ENCODE measurements around the gene LIAS.

The LIAS gene

DNA sequence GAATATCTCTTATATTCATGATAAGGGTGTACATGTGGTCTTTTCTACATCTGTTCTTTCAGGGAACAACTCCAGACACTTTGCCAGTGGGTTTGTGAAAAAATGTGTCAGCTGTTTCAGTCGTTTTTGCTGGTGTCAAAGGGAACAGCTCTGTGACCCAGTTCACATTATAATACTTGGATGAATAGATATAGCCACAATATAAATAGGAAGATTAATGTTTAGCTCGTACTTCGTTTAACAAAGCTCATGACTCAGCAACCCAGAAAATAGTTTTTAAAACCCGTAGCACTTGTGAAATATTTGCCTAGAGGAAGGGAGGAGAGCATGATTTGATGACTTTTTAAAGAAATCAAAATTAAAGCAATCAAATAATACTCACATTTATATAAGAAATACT, 7.9 kb downstream of the LIAS start:
- H3K23ac ChIP-seq (ENCODE audit: low read length), result no peak overlapping the region
- no CpG with 5 or more reads among the region's 4 CpGs for WGBS (ENCODE audit: extremely low coverage, insufficient coverage, insufficient read length)
- H2AK5ac ChIP-seq (ENCODE audit: low read length), result no peak overlapping the region
- no peak overlapping the region for H2BK5ac ChIP-seq (ENCODE audit: low read depth, low read length, poor library complexity)
- no peak overlapping the region for H2BK12ac ChIP-seq (ENCODE audit: low read length)
- DNase-seq, result peak in 1 of 2 donors; percentile 56
- H3K18ac ChIP-seq (ENCODE audit: low read length), result no peak overlapping the region
- H3K4ac ChIP-seq (ENCODE audit: low read depth, low read length), result no peak overlapping the region
- H3K79me1 ChIP-seq (ENCODE audit: low read length), result peaks cover 3% of the 10 kb centered on the region
- no peak overlapping the region for H2AFZ ChIP-seq (ENCODE audit: insufficient read depth, low read length, poor library complexity)
- peaks cover 0 to 3% of the 10 kb centered on the region in 2 experiments for H3K4me1 ChIP-seq (ENCODE audit: control insufficient read depth in 1 of 2, insufficient read depth in 2 of 2, low read length in 2 of 2)
- no peak overlapping the region for H3K4me3 ChIP-seq (ENCODE audit: low read depth, low read length)
- H4K8ac ChIP-seq (ENCODE audit: low read depth, low read length), result no peak overlapping the region
- no peak overlapping the region for H4K12ac ChIP-seq (ENCODE audit: low read depth, low read length)
- no peaks in the 10 kb centered on the region for H3K79me2 ChIP-seq (ENCODE audit: control insufficient read depth, insufficient read depth, low read length, poor library complexity)
- H2BK120ac ChIP-seq (ENCODE audit: insufficient read depth, low read length, poor library complexity), result no peak overlapping the region
- H4K91ac ChIP-seq (ENCODE audit: low read depth, low read length), result no peak overlapping the region
- H3K27me3 ChIP-seq (ENCODE audit: insufficient read depth, low read length), result no peaks in the 10 kb centered on the region
- no peaks in the 10 kb centered on the region for H3K9me3 ChIP-seq (ENCODE audit: insufficient read depth, low read depth, low read length)
- H3K36me3 ChIP-seq (ENCODE audit: control insufficient read depth in 1 of 2, insufficient read depth in 2 of 2, low read length in 2 of 2), result peaks cover 0 to 9% of the 10 kb centered on the region in 2 experiments
- no peak overlapping the region for H3K27ac ChIP-seq (ENCODE audit: low read depth, low read length)
- no peak overlapping the region for H3K4me2 ChIP-seq (ENCODE audit: low read length)
- H3K14ac ChIP-seq (ENCODE audit: low read length), result no peak overlapping the region
- H3K9ac ChIP-seq (ENCODE audit: low read length), result no peak overlapping the region

- no peak overlapping the region for H2BK5ac ChIP-seq (ENCODE audit: low read depth, low read length, poor library complexity)
- H3K4me2 ChIP-seq (ENCODE audit: low read length), result no peak overlapping the region
- H3K79me2 ChIP-seq (ENCODE audit: control insufficient read depth, insufficient read depth, low read length, poor library complexity), result no peaks in the 10 kb centered on the region
- no peak overlapping the region for H3K4me3 ChIP-seq (ENCODE audit: low read depth, low read length)
- no peak overlapping the region for H3K18ac ChIP-seq (ENCODE audit: low read length)
- H4K8ac ChIP-seq (ENCODE audit: low read depth, low read length), result no peak overlapping the region
- H3K4ac ChIP-seq (ENCODE audit: low read depth, low read length), result no peak overlapping the region
- no peak overlapping the region for H4K12ac ChIP-seq (ENCODE audit: low read depth, low read length)
- no CpG with 5 or more reads among the region's 4 CpGs for WGBS (ENCODE audit: extremely low coverage, insufficient coverage, insufficient read length)
- H3K36me3 ChIP-seq (ENCODE audit: control insufficient read depth in 1 of 2, insufficient read depth in 2 of 2, low read length in 2 of 2), result peaks cover 0 to 8% of the 10 kb centered on the region in 2 experiments
- H3K9me3 ChIP-seq (ENCODE audit: insufficient read depth, low read depth, low read length), result no peaks in the 10 kb centered on the region
- no peaks in the 10 kb centered on the region for H3K27me3 ChIP-seq (ENCODE audit: insufficient read depth, low read length)
- no peak overlapping the region for H2AFZ ChIP-seq (ENCODE audit: insufficient read depth, low read length, poor library complexity)
- H2BK120ac ChIP-seq (ENCODE audit: insufficient read depth, low read length, poor library complexity), result no peak overlapping the region
- no peak overlapping the region for H3K9ac ChIP-seq (ENCODE audit: low read length)
- H3K14ac ChIP-seq (ENCODE audit: low read length), result no peak overlapping the region
- no peak overlapping the region for H3K27ac ChIP-seq (ENCODE audit: low read depth, low read length)
- H3K79me1 ChIP-seq (ENCODE audit: low read length), result peaks cover 3% of the 10 kb centered on the region
- peaks cover 0 to 3% of the 10 kb centered on the region in 2 experiments for H3K4me1 ChIP-seq (ENCODE audit: control insufficient read depth in 1 of 2, insufficient read depth in 2 of 2, low read length in 2 of 2)
- no peak overlapping the region for H2BK12ac ChIP-seq (ENCODE audit: low read length)
- H2AK5ac ChIP-seq (ENCODE audit: low read length), result no peak overlapping the region
- no peak overlapping the region for H3K23ac ChIP-seq (ENCODE audit: low read length)
- no peak overlapping the region for H4K91ac ChIP-seq (ENCODE audit: low read depth, low read length)
- no peak for DNase-seq
These were observed 8.6 kb downstream of the LIAS start for GRCh38 chr4:39467464-39467863.

DNA sequence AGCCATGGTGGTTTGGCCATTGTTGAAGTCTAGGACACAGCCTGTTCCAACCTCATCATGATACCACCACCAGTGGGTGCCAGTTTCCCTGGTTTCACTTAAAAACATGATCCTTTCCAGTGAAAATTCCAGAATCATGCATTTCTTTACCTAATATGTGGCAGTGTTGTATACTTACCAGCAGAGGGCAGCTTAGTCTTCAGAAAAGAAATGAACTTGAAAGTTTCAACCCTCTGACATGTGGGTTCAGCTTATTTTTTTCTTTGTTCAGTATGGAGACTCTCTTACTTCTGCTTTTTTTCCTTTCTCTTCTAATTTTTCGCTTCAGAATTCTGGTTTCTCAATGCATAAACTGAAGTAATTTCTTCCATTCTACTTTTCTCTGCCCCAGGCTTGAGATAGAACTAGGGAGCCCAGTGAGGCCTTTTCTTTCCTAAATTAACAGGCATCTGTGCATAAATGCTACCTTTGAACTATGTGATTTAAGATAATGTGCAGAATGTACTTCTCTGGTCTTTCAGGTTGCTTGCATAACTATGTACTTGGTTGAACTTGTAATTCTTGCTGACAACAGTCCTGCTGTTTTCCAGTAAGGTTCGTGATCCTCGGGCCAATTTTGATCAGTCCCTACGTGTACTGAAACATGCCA, 10.7 kb downstream of the LIAS start:
- no CpG with 5 or more reads among the region's 4 CpGs for WGBS (ENCODE audit: extremely low coverage, insufficient coverage, insufficient read length)
- Histone ChIP-seq H3K23ac (ENCODE audit: low read length) (no peak overlapping the region), H3K27ac (ENCODE audit: low read depth, low read length) (no peak overlapping the region), H2BK12ac (ENCODE audit: low read length) (no peak overlapping the region), H3K79me2 (ENCODE audit: control insufficient read depth, insufficient read depth, low read length, poor library complexity) (no peaks in the 10 kb centered on the region), H4K91ac (ENCODE audit: low read depth, low read length) (no peak overlapping the region), H3K9ac (ENCODE audit: low read length) (no peak overlapping the region), H3K18ac (ENCODE audit: low read length) (no peak overlapping the region), H3K4me3 (ENCODE audit: low read depth, low read length) (no peak overlapping the region), H2AFZ (ENCODE audit: insufficient read depth, low read length, poor library complexity) (no peak overlapping the region), H3K36me3 (ENCODE audit: control insufficient read depth in 1 of 2, insufficient read depth in 2 of 2, low read length in 2 of 2) (peaks cover 0 to 2% of the 10 kb centered on the region in 2 experiments), H4K12ac (ENCODE audit: low read depth, low read length) (no peak overlapping the region), H3K4me2 (ENCODE audit: low read length) (no peak overlapping the region), H3K14ac (ENCODE audit: low read length) (no peak overlapping the region), H2BK5ac (ENCODE audit: low read depth, low read length, poor library complexity) (no peak overlapping the region), H3K27me3 (ENCODE audit: insufficient read depth, low read length) (no peaks in the 10 kb centered on the region), H3K4me1 (ENCODE audit: control insufficient read depth in 1 of 2, insufficient read depth in 2 of 2, low read length in 2 of 2) (peaks cover 0 to under 1% of the 10 kb centered on the region in 2 experiments), H2AK5ac (ENCODE audit: low read length) (no peak overlapping the region), H3K79me1 (ENCODE audit: low read length) (peaks cover under 1% of the 10 kb centered on the region), H3K9me3 (ENCODE audit: insufficient read depth, low read depth, low read length) (no peaks in the 10 kb centered on the region), H2BK120ac (ENCODE audit: insufficient read depth, low read length, poor library complexity) (no peak overlapping the region), H3K4ac (ENCODE audit: low read depth, low read length) (no peak overlapping the region), H4K8ac (ENCODE audit: low read depth, low read length) (no peak overlapping the region)
- DNase-seq, result peak; percentile 80 to 95

DNA sequence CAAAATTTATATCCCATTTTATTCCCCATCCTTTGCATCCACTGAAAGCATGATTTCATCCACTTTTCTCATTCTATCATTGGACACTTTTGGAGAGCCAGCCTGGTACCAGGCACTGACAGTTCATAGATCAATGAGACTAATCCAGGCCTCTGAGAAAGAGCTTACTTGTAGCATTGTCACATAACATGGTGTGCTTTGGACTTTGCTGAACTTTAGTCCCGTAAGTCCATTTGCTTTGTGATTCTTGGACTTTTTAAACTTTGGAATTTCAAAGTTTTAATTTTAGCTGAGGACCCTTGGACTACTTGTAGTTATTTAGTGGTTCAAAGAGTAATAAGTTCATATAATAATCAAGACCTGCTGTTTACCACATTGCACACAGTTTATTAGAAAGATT, 11.5 kb downstream of the LIAS start:
- H3K4ac ChIP-seq (ENCODE audit: low read depth, low read length), result no peak overlapping the region
- H2BK120ac ChIP-seq (ENCODE audit: insufficient read depth, low read length, poor library complexity), result no peak overlapping the region
- WGBS (ENCODE audit: extremely low coverage, insufficient coverage, insufficient read length), result no CpG with 5 or more reads among the region's 1 CpG
- no peaks in the 10 kb centered on the region for H3K79me1 ChIP-seq (ENCODE audit: low read length)
- no peaks in the 10 kb centered on the region for H3K79me2 ChIP-seq (ENCODE audit: control insufficient read depth, insufficient read depth, low read length, poor library complexity)
- no peaks in the 10 kb centered on the region for H3K4me1 ChIP-seq (ENCODE audit: control insufficient read depth in 1 of 2, insufficient read depth in 2 of 2, low read length in 2 of 2)
- H3K23ac ChIP-seq (ENCODE audit: low read length), result no peak overlapping the region
- H4K91ac ChIP-seq (ENCODE audit: low read depth, low read length), result no peak overlapping the region
- H3K18ac ChIP-seq (ENCODE audit: low read length), result no peak overlapping the region
- H2BK12ac ChIP-seq (ENCODE audit: low read length), result no peak overlapping the region
- H3K9me3 ChIP-seq (ENCODE audit: insufficient read depth, low read depth, low read length), result no peaks in the 10 kb centered on the region
- H2BK5ac ChIP-seq (ENCODE audit: low read depth, low read length, poor library complexity), result no peak overlapping the region
- no peak overlapping the region for H3K9ac ChIP-seq (ENCODE audit: low read length)
- H3K4me3 ChIP-seq (ENCODE audit: low read depth, low read length), result no peak overlapping the region
- H2AFZ ChIP-seq (ENCODE audit: insufficient read depth, low read length, poor library complexity), result no peak overlapping the region
- H3K14ac ChIP-seq (ENCODE audit: low read length), result no peak overlapping the region
- H2AK5ac ChIP-seq (ENCODE audit: low read length), result no peak overlapping the region
- H4K12ac ChIP-seq (ENCODE audit: low read depth, low read length), result no peak overlapping the region
- no peak overlapping the region for H3K27ac ChIP-seq (ENCODE audit: low read depth, low read length)
- peaks cover 0 to 2% of the 10 kb centered on the region in 2 experiments for H3K36me3 ChIP-seq (ENCODE audit: control insufficient read depth in 1 of 2, insufficient read depth in 2 of 2, low read length in 2 of 2)
- no peak overlapping the region for H4K8ac ChIP-seq (ENCODE audit: low read depth, low read length)
- no peaks in the 10 kb centered on the region for H3K27me3 ChIP-seq (ENCODE audit: insufficient read depth, low read length)
- no peak overlapping the region for H3K4me2 ChIP-seq (ENCODE audit: low read length)
- no peak for DNase-seq

Measured in trophoblast cell (in vitro differentiated cells and primary cell).